KMS-11 (cell line): ENCODE measurements around the gene NUDT22.

Source experiments
- H2AFZ ChIP-seq: fragments of 200-600 bp; sonication (generic); 2 replicates; pipeline ENCODE4 v1.6.1; 2016; ENCODE audit warnings: antibody characterized with exemption, mixed run types, low read depth
- H3K27ac ChIP-seq: fragments of 200-600 bp; sonication (generic); 2 replicates; pipeline ENCODE4 v1.6.1; 2016; ENCODE audit warnings: mild to moderate bottlenecking, mixed run types
- H3K27me3 ChIP-seq: fragments of 200-600 bp; sonication (generic); 2 replicates; pipeline ENCODE4 v1.6.1; 2017; ENCODE audit warnings: mild to moderate bottlenecking, low read depth, mixed run types, moderate library complexity; ENCODE audit not compliant: insufficient read depth
- H3K36me3 ChIP-seq: fragments of 200-600 bp; sonication (generic); 2 replicates; pipeline ENCODE4 v1.6.1; 2017; ENCODE audit warnings: mild to moderate bottlenecking, mixed run types; ENCODE audit not compliant: insufficient read depth
- H3K4me1 ChIP-seq: fragments of 200-600 bp; sonication (generic); 2 replicates; pipeline ENCODE4 v1.6.1; 2016; ENCODE audit warnings: mild to moderate bottlenecking, low read depth, mixed run types; ENCODE audit not compliant: poor library complexity, severe bottlenecking
- H3K4me2 ChIP-seq: fragments of 200-600 bp; sonication (generic); 2 replicates; pipeline ENCODE4 v1.7.0; 2016; ENCODE audit warnings: mild to moderate bottlenecking, mixed run types
- H3K4me3 ChIP-seq: fragments of 200-600 bp; sonication (generic); IDR thresholded peaks from 2 replicates; pipeline ENCODE4 v1.6.1; 2017; ENCODE audit warnings: low read depth, low read length, mixed read lengths; ENCODE audit not compliant: insufficient read depth
- H3K79me2 ChIP-seq: fragments of 200-600 bp; sonication (generic); 2 replicates; pipeline ENCODE4 v1.6.1; 2016; ENCODE audit warnings: low read depth, mixed run types; ENCODE audit not compliant: insufficient read depth
- H3K9ac ChIP-seq: fragments of 200-600 bp; sonication (generic); 2 replicates; pipeline ENCODE4 v1.6.1; 2016; ENCODE audit warnings: mild to moderate bottlenecking, mixed run types
- H4K20me1 ChIP-seq: fragments of 200-600 bp; sonication (generic); 2 replicates; pipeline ENCODE4 v1.6.1; 2016; ENCODE audit warnings: mild to moderate bottlenecking, mixed run types; ENCODE audit not compliant: insufficient read depth
- TF ChIP-seq, protein P1 (sequence below): fragments of 200-600 bp; sonication (generic); conservative IDR thresholded peaks from 2 replicates; pipeline ENCODE4 v1.6.1; 2017; ENCODE audit warnings: low read depth, mild to moderate bottlenecking, antibody characterized with exemption, low read length, moderate library complexity, mixed read lengths

The NUDT22 gene

GRCh38 chr11:64208086-64208795 lies 17.8 kb upstream of the NUDT22 start:
- Histone ChIP-seq H3K27ac (peak overlapping the region; percentile 58; the same call in 1 of the 2 replicates), H4K20me1 (0 out of 2 replicates have a peak, but pooled peaks cover 6% of the 10 kb centered on the region), H2AFZ (no peak overlapping the region), H3K27me3 (no peaks in the 10 kb centered on the region), H3K9ac (peak overlapping the region; percentile 71; the same call in 1 of the 2 replicates), H3K4me3 (no peak overlapping the region), H3K79me2 (no peaks in the 10 kb centered on the region; the same call in 1 of the 2 replicates), H3K4me2 (peak overlapping the region; percentile 84), H3K36me3 (no peaks in the 10 kb centered on the region; the same call in 1 of the 2 replicates), H3K4me1 (peaks cover 32% of the 10 kb centered on the region)
- TF ChIP-seq, protein P1, sequence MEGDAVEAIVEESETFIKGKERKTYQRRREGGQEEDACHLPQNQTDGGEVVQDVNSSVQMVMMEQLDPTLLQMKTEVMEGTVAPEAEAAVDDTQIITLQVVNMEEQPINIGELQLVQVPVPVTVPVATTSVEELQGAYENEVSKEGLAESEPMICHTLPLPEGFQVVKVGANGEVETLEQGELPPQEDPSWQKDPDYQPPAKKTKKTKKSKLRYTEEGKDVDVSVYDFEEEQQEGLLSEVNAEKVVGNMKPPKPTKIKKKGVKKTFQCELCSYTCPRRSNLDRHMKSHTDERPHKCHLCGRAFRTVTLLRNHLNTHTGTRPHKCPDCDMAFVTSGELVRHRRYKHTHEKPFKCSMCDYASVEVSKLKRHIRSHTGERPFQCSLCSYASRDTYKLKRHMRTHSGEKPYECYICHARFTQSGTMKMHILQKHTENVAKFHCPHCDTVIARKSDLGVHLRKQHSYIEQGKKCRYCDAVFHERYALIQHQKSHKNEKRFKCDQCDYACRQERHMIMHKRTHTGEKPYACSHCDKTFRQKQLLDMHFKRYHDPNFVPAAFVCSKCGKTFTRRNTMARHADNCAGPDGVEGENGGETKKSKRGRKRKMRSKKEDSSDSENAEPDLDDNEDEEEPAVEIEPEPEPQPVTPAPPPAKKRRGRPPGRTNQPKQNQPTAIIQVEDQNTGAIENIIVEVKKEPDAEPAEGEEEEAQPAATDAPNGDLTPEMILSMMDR, result no peak

- no peaks in the 10 kb centered on the region for H3K36me3 ChIP-seq
- no peaks in the 10 kb centered on the region; the same call in 1 of the 2 replicates for H3K79me2 ChIP-seq
- H4K20me1 ChIP-seq, result 0 out of 2 replicates have a peak, but pooled peaks cover 3% of the 10 kb centered on the region
- no peaks in the 10 kb centered on the region for H3K27me3 ChIP-seq
- peaks cover 25% of the 10 kb centered on the region for H3K4me1 ChIP-seq
- H2AFZ ChIP-seq, result no peak overlapping the region
- H3K4me3 ChIP-seq, result no peak overlapping the region
- no peak overlapping the region for H3K27ac ChIP-seq
- H3K4me2 ChIP-seq, result no peak overlapping the region
- TF ChIP-seq, protein P1, result no peak
- no peak overlapping the region for H3K9ac ChIP-seq
Measured at GRCh38 chr11:64208796-64209562, 17.1 kb upstream of the NUDT22 start.

GRCh38 chr11:64209563-64209843 lies 16.6 kb upstream of the NUDT22 start:
- H4K20me1 ChIP-seq, result no peaks in the 10 kb centered on the region
- H3K4me2 ChIP-seq, result no peak overlapping the region
- no peak overlapping the region for H2AFZ ChIP-seq
- no peaks in the 10 kb centered on the region for H3K36me3 ChIP-seq
- TF ChIP-seq, protein P1, result no peak
- no peak overlapping the region for H3K9ac ChIP-seq
- H3K4me3 ChIP-seq, result no peak overlapping the region
- H3K4me1 ChIP-seq, result peaks cover 19% of the 10 kb centered on the region
- H3K27ac ChIP-seq, result no peak overlapping the region
- H3K79me2 ChIP-seq, result no peaks in the 10 kb centered on the region; the same call in 1 of the 2 replicates
- no peaks in the 10 kb centered on the region for H3K27me3 ChIP-seq

DNA sequence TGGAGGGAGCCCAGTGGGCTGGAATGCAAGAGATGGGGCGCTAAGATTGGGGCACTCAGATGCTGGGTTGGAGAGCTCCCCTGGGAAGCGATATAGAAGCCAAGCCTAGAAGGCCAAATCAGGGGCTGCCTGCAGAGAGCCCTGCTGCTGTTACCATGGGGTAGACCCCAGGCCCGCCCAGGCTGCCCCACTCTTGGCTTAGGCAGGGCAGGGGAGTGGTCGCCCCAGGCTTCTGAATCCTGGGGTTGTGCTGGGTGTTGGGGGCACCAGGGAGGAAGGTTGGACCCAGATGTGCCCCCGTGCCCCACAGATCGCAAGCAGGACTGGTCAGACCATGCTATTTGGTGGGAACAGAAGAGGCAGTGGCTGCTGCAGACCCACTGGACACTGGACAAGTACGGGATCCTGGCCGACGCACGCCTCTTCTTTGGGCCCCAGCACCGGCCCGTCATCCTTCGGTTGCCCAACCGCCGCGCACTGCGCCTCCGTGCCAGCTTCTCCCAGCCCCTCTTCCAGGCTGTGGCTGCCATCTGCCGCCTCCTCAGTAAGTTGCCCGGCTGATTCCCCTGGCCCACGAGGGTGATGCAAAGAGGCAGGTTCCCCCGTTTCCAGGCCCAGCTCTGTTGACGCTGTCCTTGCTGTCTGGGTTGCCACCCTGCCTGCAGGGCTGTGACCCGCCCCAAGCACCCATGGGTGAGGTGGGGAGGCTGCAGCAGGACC lies 15.6 kb upstream of the NUDT22 start:
- TF ChIP-seq, protein P1, result no peak
- H3K4me1 ChIP-seq, result peaks cover 10% of the 10 kb centered on the region
- no peaks in the 10 kb centered on the region for H3K27me3 ChIP-seq
- H3K4me3 ChIP-seq, result no peak overlapping the region
- H2AFZ ChIP-seq, result no peak overlapping the region
- no peak overlapping the region for H3K4me2 ChIP-seq
- H3K27ac ChIP-seq, result no peak overlapping the region
- H3K9ac ChIP-seq, result no peak overlapping the region
- no peaks in the 10 kb centered on the region for H4K20me1 ChIP-seq
- H3K36me3 ChIP-seq, result no peaks in the 10 kb centered on the region
- H3K79me2 ChIP-seq, result no peaks in the 10 kb centered on the region; the same call in 1 of the 2 replicates
